Upper lobe of left lung (tissue), 6 donors: Measurements from ENCODE around the gene VASP. TPM values are rescaled to one million over a fixed set of nuclear protein-coding genes. Genes with fewer than 3 reads are reported as not detected.

ENCODE experiments used
- ATAC-seq, 2 donors: fragments of 200-7000 bp; cut with Tn5 transposase; one replicate each; pipeline ENCODE4 v1.9.1; 2022; ENCODE audit warnings: mild to moderate bottlenecking in 2 of 2, moderate library complexity in 2 of 2; ENCODE audit not compliant: low FRiP score in 2 of 2
- DNase-seq, 2 donors: peaks; one replicate each; pipeline ENCODE4 v3.0.0-alpha.2; 2019 to 2020
- H3K27ac ChIP-seq, 4 donors: fragments of 200-600 bp; sonication (generic); one replicate each; pipeline ENCODE4 v1.5.1; 2016 to 2019
- H3K27me3 ChIP-seq, 4 donors: fragments of 200-600 bp; sonication (generic); one replicate each; pipeline ENCODE4 v1.5.1; 2017 to 2019
- H3K36me3 ChIP-seq, 4 donors: fragments of 200-600 bp; sonication (generic); one replicate each; pipeline ENCODE4 v1.5.1; 2016 to 2019
- H3K4me1 ChIP-seq, 4 donors: fragments of 200-600 bp; sonication (generic); one replicate each; pipeline ENCODE4 v1.5.1; 2018 to 2019
- H3K4me3 ChIP-seq, 4 donors: fragments of 200-600 bp; sonication (generic); one replicate each; pipeline ENCODE4 v1.5.1; 2017 to 2019; ENCODE audit warnings: mild to moderate bottlenecking in 2 of 4, moderate library complexity in 1 of 4
- H3K9me3 ChIP-seq, 4 donors: fragments of 200-600 bp; sonication (generic); one replicate each; pipeline ENCODE4 v1.5.1; 2018 to 2019
- EP300 ChIP-seq, 4 donors: sonication (generic); formaldehyde crosslinking; IDR thresholded peaks; one replicate each; pipeline ENCODE4 v1.5.1; 2017; ENCODE audit warnings: antibody characterized with exemption in 4 of 4, control low read depth in 2 of 4
- POLR2A ChIP-seq, 4 donors: fragments of 450-650 bp; IDR thresholded peaks; one replicate each; pipeline ENCODE4 v1.5.1; 2016 to 2017; ENCODE audit warnings: antibody characterized with exemption in 4 of 4, mild to moderate bottlenecking in 2 of 4
- POLR2AphosphoS5 ChIP-seq, 2 donors: sonication (generic); formaldehyde crosslinking; IDR thresholded peaks; one replicate each; pipeline ENCODE4 v1.5.1; 2017; ENCODE audit warnings: antibody characterized with exemption in 2 of 2
- WGBS, 2 donors: methylation state at CpG; one replicate each; pipeline ENCODE4 v1.1.5; 2017 to 2018; 5-methylcytosine and 5-hydroxymethylcytosine counted together
- total RNA-seq, 6 donors: library from RNA; depleted of rRNA in 4 of 6; stranded (reverse); fragments of >200 nt in 4 of 6; gene quantifications; one replicate each; pipeline versions ENCODE4 v1.1.0 to v1.2.1, GENCODE V29; 2016 to 2021
- TF ChIP-seq, protein P1 (sequence below), 6 experiments: fragments of 450-650 bp in 4 of 6; fragments of 200-600 bp in 2 of 6; sonication (generic) in 2 of 6; IDR thresholded peaks; one replicate each; pipeline ENCODE4 v1.5.1; 2016 to 2019; ENCODE audit warnings: antibody characterized with exemption in 6 of 6
- donor health status: DM: no; HTN: no; CAD: no; lungs with moderate emphysema.
- donor health status: DM: no; HTN: yes; CAD: no; lungs with severe emphysema.

The VASP gene
- total RNA-seq, 6 donors from 2014 or later = 68.1 to 266 (median 143) TPM

- H3K4me3 ChIP-seq = peak within 1 kb of the TSS; percentile 49 to 76 (median 62)
- H3K9me3 ChIP-seq = no peaks in the 10 kb centered on the region
- 0% methylated on average over 13 to 39 of the region's 56 CpGs for WGBS, 2 donors
- no peaks in the 10 kb centered on the region for H3K27me3 ChIP-seq
- TF ChIP-seq POLR2AphosphoS5 (IDR thresholded peaks at IDR 0.05) = peak; percentile 95 to 98
- TF ChIP-seq EP300 (IDR thresholded peaks at IDR 0.05) = peak in 2 of 4 donors; percentile 13 to 35
- TF ChIP-seq POLR2A (IDR thresholded peaks at IDR 0.05) = peak; percentile 55 to 97 (median 85)
- TF ChIP-seq, protein P1, sequence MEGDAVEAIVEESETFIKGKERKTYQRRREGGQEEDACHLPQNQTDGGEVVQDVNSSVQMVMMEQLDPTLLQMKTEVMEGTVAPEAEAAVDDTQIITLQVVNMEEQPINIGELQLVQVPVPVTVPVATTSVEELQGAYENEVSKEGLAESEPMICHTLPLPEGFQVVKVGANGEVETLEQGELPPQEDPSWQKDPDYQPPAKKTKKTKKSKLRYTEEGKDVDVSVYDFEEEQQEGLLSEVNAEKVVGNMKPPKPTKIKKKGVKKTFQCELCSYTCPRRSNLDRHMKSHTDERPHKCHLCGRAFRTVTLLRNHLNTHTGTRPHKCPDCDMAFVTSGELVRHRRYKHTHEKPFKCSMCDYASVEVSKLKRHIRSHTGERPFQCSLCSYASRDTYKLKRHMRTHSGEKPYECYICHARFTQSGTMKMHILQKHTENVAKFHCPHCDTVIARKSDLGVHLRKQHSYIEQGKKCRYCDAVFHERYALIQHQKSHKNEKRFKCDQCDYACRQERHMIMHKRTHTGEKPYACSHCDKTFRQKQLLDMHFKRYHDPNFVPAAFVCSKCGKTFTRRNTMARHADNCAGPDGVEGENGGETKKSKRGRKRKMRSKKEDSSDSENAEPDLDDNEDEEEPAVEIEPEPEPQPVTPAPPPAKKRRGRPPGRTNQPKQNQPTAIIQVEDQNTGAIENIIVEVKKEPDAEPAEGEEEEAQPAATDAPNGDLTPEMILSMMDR (IDR thresholded peaks at IDR 0.05) = peak in 2 of 6 experiments; percentile 7 to 9
- H3K27ac ChIP-seq = peak within 1 kb of the TSS; percentile 90 to 97 (median 96)
- H3K4me1 ChIP-seq = peaks cover 25 to 36% (median 27%) of the 10 kb centered on the region in 4 donors
- DNase-seq = peak; percentile 93 to 98
- no peaks in the 10 kb centered on the region for H3K36me3 ChIP-seq
- peak; percentile 64 to 71 for ATAC-seq
Observed at GRCh38 chr19:45467456-45468158, 39.7 kb upstream of the VASP start, which contains the start of gene FOSB. Gene FOSB (plus strand): TSS chr19:45467996. CDS start chr19:45468587, 591 bp downstream.

- ATAC-seq (peak in 1 of 2 donors; percentile 13), DNase-seq (peak in 1 of 2 donors; percentile 85)
Observed at GRCh38 chr19:45468159-45468651, 39.1 kb upstream of the VASP start.

DNA sequence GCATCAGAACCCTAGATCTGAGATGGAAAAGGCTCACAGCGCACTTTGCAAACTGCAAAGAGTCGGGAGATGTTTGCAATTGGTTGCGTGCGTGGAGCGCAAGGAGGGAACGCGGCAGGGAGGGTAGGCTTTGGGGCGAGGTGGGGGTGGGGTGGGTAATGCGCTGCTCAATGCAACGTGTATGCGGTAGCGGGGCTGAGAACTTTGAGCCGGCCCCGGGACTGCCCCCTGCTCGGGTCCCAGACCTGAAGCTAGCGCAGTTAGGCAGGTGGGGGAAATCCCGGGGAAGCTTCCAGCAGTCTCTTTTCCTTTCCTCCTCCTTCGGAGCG is 38.5 kb upstream of the VASP start:
- H3K27me3 ChIP-seq = peaks cover 0 to 2% (median 0%) of the 10 kb centered on the region in 4 donors
- no peaks in the 10 kb centered on the region for H3K9me3 ChIP-seq
- H3K4me3 ChIP-seq = peak overlapping the region; percentile 49 to 76 (median 62)
- peak overlapping the region; percentile 90 to 97 (median 96) for H3K27ac ChIP-seq
- DNase-seq = peak in 1 of 2 donors; percentile 47
- TF ChIP-seq, protein P1 (IDR thresholded peaks at IDR 0.05) = no peak
- TF ChIP-seq EP300 (IDR thresholded peaks at IDR 0.05) (no peak), POLR2AphosphoS5 (IDR thresholded peaks at IDR 0.05) (no peak), POLR2A (IDR thresholded peaks at IDR 0.05) (no peak)
- WGBS, 2 donors = 1% methylated on average over 13 to 17 of the region's 19 CpGs
- H3K4me1 ChIP-seq = peaks cover 25 to 45% (median 29%) of the 10 kb centered on the region in 4 donors
- peak in 1 of 2 donors; percentile 0 for ATAC-seq
- H3K36me3 ChIP-seq = no peaks in the 10 kb centered on the region

More at GRCh38 chr19:45468159-45468651, 39.1 kb upstream of the VASP start:
- H3K36me3 ChIP-seq = no peaks in the 10 kb centered on the region
- peak overlapping the region; percentile 90 to 97 (median 96) for H3K27ac ChIP-seq
- TF ChIP-seq, protein P1 (IDR thresholded peaks at IDR 0.05) = no peak
- TF ChIP-seq EP300 (IDR thresholded peaks at IDR 0.05) = no peak
- no peak for TF ChIP-seq POLR2AphosphoS5 (IDR thresholded peaks at IDR 0.05)
- TF ChIP-seq POLR2A (IDR thresholded peaks at IDR 0.05) = no peak
- no peaks in the 10 kb centered on the region for H3K27me3 ChIP-seq
- H3K4me1 ChIP-seq = peaks cover 25 to 42% (median 29%) of the 10 kb centered on the region in 4 donors
- peak overlapping the region; percentile 49 to 76 (median 62) for H3K4me3 ChIP-seq
- H3K9me3 ChIP-seq = no peaks in the 10 kb centered on the region
- 0 to 2% methylated on average over 18 to 28 of the region's 31 CpGs for WGBS, 2 donors

- DNase-seq (peak; percentile 95 to 98), ATAC-seq (peak; percentile 48 to 95)
- Histone ChIP-seq H3K4me3 (peak overlapping the region; percentile 49 to 76 (median 62)), H3K27me3 (peaks cover 0 to 4% (median 0%) of the 10 kb centered on the region in 4 donors), H3K36me3 (no peaks in the 10 kb centered on the region), H3K4me1 (peaks cover 25 to 45% (median 30%) of the 10 kb centered on the region in 4 donors), H3K9me3 (no peaks in the 10 kb centered on the region), H3K27ac (peak overlapping the region; percentile 90 to 97 (median 96))
- WGBS, 2 donors = 0 to 1% methylated on average over 23 to 31 of the region's 66 CpGs
- TF ChIP-seq POLR2A (IDR thresholded peaks at IDR 0.05) = peak in 2 of 4 donors; percentile 68 to 83
- TF ChIP-seq POLR2AphosphoS5 (IDR thresholded peaks at IDR 0.05) = peak; percentile 76 to 92
- peak in 1 of 4 donors; percentile 92 for TF ChIP-seq EP300 (IDR thresholded peaks at IDR 0.05)
- TF ChIP-seq, protein P1 (IDR thresholded peaks at IDR 0.05) = peak in 3 of 6 experiments; percentile 7 to 28 (median 19)
Observed at GRCh38 chr19:45469132-45469944, 37.9 kb upstream of the VASP start.
